H1 (cell line): ENCODE data around the gene GPSM1. TPM values are rescaled to one million over a fixed set of nuclear protein-coding genes. Genes with fewer than 3 reads are reported as not detected.

Experiments used
- CTCF ChIA-PET: fragments of 300-600 bp; sonication (Branson Sonifier 250); formaldehyde crosslinking; loops from one replicate; lab custom pipeline; 2021; ENCODE audit not compliant: partially characterized antibody; lab: Charles Lee
- POLR2A ChIA-PET: fragments of 300-600 bp; sonication (Branson Sonifier 250); formaldehyde crosslinking; loops from one replicate; lab custom pipeline; 2021; ENCODE audit warnings: inconsistent platforms; ENCODE audit not compliant: partially characterized antibody; lab: Charles Lee
- DNase-seq, 2 experiments: peaks; one replicate each; pipeline versions ENCODE4 v3.0.0 to v3.0.0-alpha.2; 2010 to 2022; ENCODE audit warnings: low spot score in 2 of 2, low read depth in 1 of 2, mixed read lengths in 1 of 2
- FAIRE-seq: peaks from 2 replicates; lab custom pipeline; 2011; peaks lifted over from hg19 to GRCh38; lab: Jason Lieb, UNC
- H2AFZ ChIP-seq: 2 replicates; pipeline ENCODE4 v1.8.1; 2012; ENCODE audit warnings: low read length, inconsistent platforms
- H2AK5ac ChIP-seq: 2 replicates; pipeline ENCODE4 v1.6.1; 2013; ENCODE audit warnings: low read depth, low read length
- H2BK120ac ChIP-seq: replicated peaks from 2 replicates; pipeline ENCODE3; 2013; ENCODE audit warnings: low read depth, low read length, inconsistent platforms
- H2BK12ac ChIP-seq: 2 replicates; pipeline ENCODE4 v1.6.1; 2013; ENCODE audit warnings: low read depth, low read length
- H2BK15ac ChIP-seq: 2 replicates; pipeline ENCODE4 v1.6.1; 2013; ENCODE audit warnings: low read length
- H2BK20ac ChIP-seq: 2 replicates; pipeline ENCODE4 v1.6.1; 2013; ENCODE audit warnings: low read length
- H2BK5ac ChIP-seq: 2 replicates; pipeline ENCODE4 v1.6.1; 2013; ENCODE audit warnings: low read depth, low read length
- H3K14ac ChIP-seq: 2 replicates; pipeline ENCODE4 v1.6.1; 2013; ENCODE audit warnings: inconsistent platforms; ENCODE audit not compliant: insufficient read length
- H3K18ac ChIP-seq: 2 replicates; pipeline ENCODE4 v1.6.1; 2013; ENCODE audit warnings: low read length; ENCODE audit errors: extremely low read depth
- H3K23ac ChIP-seq: 2 replicates; pipeline ENCODE4 v1.6.1; 2013; ENCODE audit warnings: inconsistent platforms; ENCODE audit not compliant: insufficient read length
- H3K23me2 ChIP-seq: 2 replicates; pipeline ENCODE4 v1.6.1; 2013; ENCODE audit warnings: low read depth, low read length
- H3K27ac ChIP-seq: 2 replicates; pipeline ENCODE4 v1.6.1; 2011; ENCODE audit warnings: low read depth, low read length, inconsistent platforms
- H3K27me3 ChIP-seq, 4 experiments: replicated peaks in 1 of 4; 1 replicate in 1 of 4; 2 replicates in 3 of 4; pipeline versions ENCODE4 v1.6.1 to v1.8.1; 2011 to 2013; ENCODE audit warnings: low read length in 3 of 4, mild to moderate bottlenecking in 3 of 4, inconsistent platforms in 2 of 4, mixed read lengths in 2 of 4, moderate library complexity in 1 of 4; ENCODE audit not compliant: control insufficient read depth in 3 of 4, insufficient read depth in 3 of 4; ENCODE audit errors: extremely low read depth in 1 of 4
- H3K36me3 ChIP-seq, 4 experiments: 2 replicates each; pipeline versions ENCODE4 v1.6.1 to v1.8.1; 2011 to 2013; ENCODE audit warnings: mild to moderate bottlenecking in 4 of 4, low read length in 3 of 4, moderate library complexity in 2 of 4, control low read depth in 1 of 4, inconsistent platforms in 1 of 4; ENCODE audit not compliant: insufficient read depth in 4 of 4, control insufficient read depth in 2 of 4
- H3K4ac ChIP-seq: replicated peaks from 2 replicates; pipeline ENCODE3; 2013; ENCODE audit warnings: low read length, low read depth, mixed read lengths, inconsistent platforms; ENCODE audit not compliant: insufficient read length
- H3K4me1 ChIP-seq, 4 experiments: replicated peaks in 1 of 4; 1 replicate in 1 of 4; 2 replicates in 3 of 4; pipeline versions ENCODE4 v1.6.1 to v1.8.1; 2011 to 2013; ENCODE audit warnings: low read length in 3 of 4, inconsistent platforms in 2 of 4, mixed read lengths in 1 of 4; ENCODE audit not compliant: insufficient read depth in 4 of 4, control insufficient read depth in 3 of 4
- H3K4me2 ChIP-seq, 2 experiments: 2 replicates each; pipeline versions ENCODE4 v1.6.1 to v1.8.1; 2011 to 2013; ENCODE audit warnings: low read depth in 2 of 2, low read length in 2 of 2, control low read depth in 1 of 2, inconsistent platforms in 1 of 2, mild to moderate bottlenecking in 1 of 2; ENCODE audit not compliant: insufficient read depth in 1 of 2
- H3K4me3 ChIP-seq, 4 experiments: fragments of 200-600, 300-600 bp in 1 of 4; sonication (generic), shearing (Covaris generic), sonication (Bioruptor Twin) in 1 of 4; 2 replicates each; pipeline versions ENCODE4 v1.5.1 to v1.8.1; 2011 to 2016; ENCODE audit warnings: low read length in 4 of 4, low read depth in 3 of 4, control low read depth in 2 of 4, inconsistent platforms in 2 of 4, mild to moderate bottlenecking in 2 of 4, mixed read lengths in 1 of 4, moderate library complexity in 1 of 4; ENCODE audit not compliant: insufficient read depth in 2 of 4; ENCODE audit errors: extremely low read depth in 1 of 4
- H3K56ac ChIP-seq: replicated peaks from 2 replicates; pipeline ENCODE3; 2013; ENCODE audit warnings: low read depth, mild to moderate bottlenecking, mixed read lengths, low read length, inconsistent platforms; ENCODE audit not compliant: insufficient read length
- H3K79me1 ChIP-seq: 2 replicates; pipeline ENCODE4 v1.6.1; 2013; ENCODE audit warnings: low read depth, low read length, control low read depth
- H3K79me2 ChIP-seq, 2 experiments: 2 replicates each; pipeline versions ENCODE4 v1.6.1 to v1.8.1; 2012 to 2013; ENCODE audit warnings: low read length in 2 of 2, mild to moderate bottlenecking in 2 of 2, inconsistent platforms in 1 of 2; ENCODE audit not compliant: insufficient read depth in 2 of 2, control insufficient read depth in 1 of 2
- H3K9ac ChIP-seq, 4 experiments: replicated peaks in 1 of 4; 1 replicate in 1 of 4; 2 replicates in 3 of 4; pipeline versions ENCODE4 v1.6.1 to v1.8.1; 2011 to 2013; ENCODE audit warnings: low read depth in 3 of 4, low read length in 3 of 4, control low read depth in 2 of 4, mild to moderate bottlenecking in 2 of 4, moderate library complexity in 2 of 4, inconsistent platforms in 1 of 4; ENCODE audit errors: extremely low read depth in 1 of 4
- H3K9me3 ChIP-seq, 2 experiments: 2 replicates each; pipeline versions ENCODE4 v1.6.1 to v1.8.1; 2012 to 2013; ENCODE audit warnings: mild to moderate bottlenecking in 2 of 2, moderate library complexity in 2 of 2, control low read depth in 1 of 2, inconsistent platforms in 1 of 2, low read depth in 1 of 2, low read length in 1 of 2, mixed read lengths in 1 of 2; ENCODE audit not compliant: insufficient read depth in 2 of 2
- H4K20me1 ChIP-seq, 2 experiments: replicated peaks in 1 of 2; 2 replicates each; pipeline versions ENCODE3 to v1.8.1; 2011 to 2013; ENCODE audit warnings: inconsistent platforms in 2 of 2, low read length in 2 of 2, mild to moderate bottlenecking in 1 of 2; ENCODE audit not compliant: insufficient read depth in 2 of 2, control insufficient read depth in 1 of 2
- H4K5ac ChIP-seq: 2 replicates; pipeline ENCODE4 v1.6.1; 2013; ENCODE audit warnings: low read length, low read depth, mixed read lengths, inconsistent platforms; ENCODE audit not compliant: insufficient read length
- H4K8ac ChIP-seq: 2 replicates; pipeline ENCODE4 v1.8.0; 2013; ENCODE audit warnings: mild to moderate bottlenecking, moderate library complexity, low read length, inconsistent platforms; ENCODE audit not compliant: insufficient read depth; ENCODE audit errors: extremely low read depth
- H4K91ac ChIP-seq: replicated peaks from 2 replicates; pipeline ENCODE3; 2013; ENCODE audit warnings: low read length, mixed read lengths, inconsistent platforms; ENCODE audit not compliant: insufficient read length
- ASH2L ChIP-seq: fragments of 200-600, 300-600 bp; sonication (generic); IDR thresholded peaks from one replicate; pipeline ENCODE4 v1.7.1; 2017; ENCODE audit warnings: low read length
- CEBPB ChIP-seq: IDR thresholded peaks from 2 replicates; pipeline ENCODE4 v1.6.1; 2012; ENCODE audit warnings: low read depth, low read length
- JUND ChIP-seq: IDR thresholded peaks from 2 replicates; pipeline ENCODE4 v1.6.1; 2011; ENCODE audit warnings: mild to moderate bottlenecking, improper control_type of control experiment, low read length
- RFX5 ChIP-seq: IDR thresholded peaks from 2 replicates; pipeline ENCODE4 v1.6.1; 2011; ENCODE audit warnings: low read depth, low read length, improper control_type of control experiment, borderline replicate concordance
- SUZ12 ChIP-seq: fragments of 200-600 bp; sonication (generic); IDR thresholded peaks from 2 replicates; pipeline ENCODE4 v1.6.1; 2012; ENCODE audit warnings: mild to moderate bottlenecking, inconsistent platforms, low read length, moderate library complexity, mixed read lengths
- WGBS, 2 experiments: shearing (Covaris generic) in 1 of 2; methylation state at CpG; one replicate each; pipeline versions ENCODE4 v1.1.6 to v1.1.7; 2013 to 2015; ENCODE audit warnings: low lambda C conversion rate in 2 of 2, mixed read lengths in 2 of 2, inconsistent platforms in 1 of 2, low coverage in 1 of 2, missing lambda C conversion rate in 1 of 2; ENCODE audit not compliant: insufficient replicate concordance in 2 of 2, insufficient coverage in 1 of 2, insufficient read length in 1 of 2; ENCODE audit errors: extremely low coverage in 1 of 2, missing lambda C conversion rate in 1 of 2; 5-methylcytosine and 5-hydroxymethylcytosine counted together
- polyA plus RNA-seq, 7 experiments: library from polyadenylated mRNA; depleted of rRNA in 3 of 7; stranded (reverse) in 5 of 7; unstranded in 2 of 7; fragments of >200 nt in 5 of 7; fragments of 200-250 nt in 2 of 7; gene quantifications; 1 replicate in 5 of 7; 2 replicates in 1 of 7; 4 replicates in 1 of 7; pipeline versions ENCODE4 v1.2.1 to v1.2.3, GENCODE V29; 2011 to 2013; ENCODE audit warnings: missing spikeins in 2 of 7, mixed read lengths in 2 of 7
- total RNA-seq: library from RNA; stranded (reverse); fragmentation: NEBNext Ultra II Directional; extraction: Animal tissue kit (Norgen Biotek cat#: 25700); gene quantifications from 2 replicates; pipeline ENCODE4 v1.2.1, GENCODE V29; 2021
- TF ChIP-seq, protein P1 (sequence below): IDR thresholded peaks from 2 replicates; pipeline ENCODE4 v1.6.1; 2012; ENCODE audit warnings: inconsistent platforms

Gene GPSM1
- total and polyA plus RNA-seq, 2 of the 8 experiments (the other 6 are each of a cell fraction or from before 2014, with no cell fraction given): 12.8 to 18.0 TPM

- TF ChIP-seq JUND (no peak), RFX5 (no peak), CEBPB (no peak), SUZ12 (no peak), ASH2L (no peak)
- TF ChIP-seq, protein P1, sequence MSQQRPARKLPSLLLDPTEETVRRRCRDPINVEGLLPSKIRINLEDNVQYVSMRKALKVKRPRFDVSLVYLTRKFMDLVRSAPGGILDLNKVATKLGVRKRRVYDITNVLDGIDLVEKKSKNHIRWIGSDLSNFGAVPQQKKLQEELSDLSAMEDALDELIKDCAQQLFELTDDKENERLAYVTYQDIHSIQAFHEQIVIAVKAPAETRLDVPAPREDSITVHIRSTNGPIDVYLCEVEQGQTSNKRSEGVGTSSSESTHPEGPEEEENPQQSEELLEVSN: no peak
- Histone ChIP-seq H4K91ac (no peak overlapping the region), H3K79me1 (no peaks in the 10 kb centered on the region), H3K56ac (no peak overlapping the region), H2AFZ (no peak overlapping the region), H3K4me1 (no peaks in the 10 kb centered on the region), H3K27ac (no peak overlapping the region), H4K5ac (no peak overlapping the region), H3K23me2 (no peaks in the 10 kb centered on the region), H3K9ac (no peak overlapping the region), H3K18ac (no peak overlapping the region), H3K36me3 (peaks cover 24 to 81% (median 54%) of the 10 kb centered on the region in 4 experiments), H3K14ac (no peak overlapping the region), H4K8ac (peak overlapping the region; percentile 51; the same call in 1 of the 2 replicates), H2BK20ac (no peak overlapping the region), H3K9me3 (no peaks in the 10 kb centered on the region), H2BK120ac (no peak overlapping the region), H3K4ac (no peak overlapping the region), H3K4me2 (no peak overlapping the region), H3K23ac (no peak overlapping the region), H3K27me3 (no peaks in the 10 kb centered on the region), H2AK5ac (no peak overlapping the region), H2BK5ac (no peak overlapping the region), H4K20me1 (peaks cover 4 to 11% of the 10 kb centered on the region in 2 experiments), H3K79me2 (no peaks in the 10 kb centered on the region; a peak in 1 of 4 replicates), H2BK12ac (no peak overlapping the region), H3K4me3 (no peak overlapping the region), H2BK15ac (no peak overlapping the region)
- WGBS, 2 experiments: 92% methylated on average over 14 of the region's 14 CpGs; no CpG with 5 or more reads in 1 of the 2 experiments
- FAIRE-seq: no peak
- POLR2A ChIA-PET: interaction anchor here (0.7 to 14.0 kb wide), 19 partner anchors 8 to 67 kb away, joined by 3 to 139 read pairs (median 3); partner anchors contain the start of gene SNAPC4
- CTCF ChIA-PET: interaction anchor here (0.5 to 4.7 kb wide), 14 partner anchors 8 to 453 kb away, joined by 3 to 26 read pairs (median 3); partner anchors contain the start of genes AJM1, DNLZ and SNAPC4
- DNase-seq: no peak
These were observed 62.1 kb downstream of the GPSM1 start for GRCh38 chr9:136389396-136389795.
